Left ventricle myocardium inferior (tissue), 1 donor: ENCODE measurements around the gene HES4. TPM values are rescaled to one million over a fixed set of nuclear protein-coding genes. Genes with fewer than 3 reads are reported as not detected.

Experiments used
- DNase-seq: peaks from one replicate; pipeline ENCODE4 v3.0.0-alpha.2; 2020
- H3K27ac ChIP-seq: fragments of 200-600 bp; replicated peaks from 2 replicates; pipeline ENCODE4 v1.8.0; 2021
- H3K27me3 ChIP-seq: fragments of 200-600 bp; 2 replicates; pipeline ENCODE4 v1.8.0; 2021; ENCODE audit warnings: low read depth
- H3K36me3 ChIP-seq: fragments of 200-600 bp; 2 replicates; pipeline ENCODE4 v1.8.0; 2021
- H3K4me1 ChIP-seq: fragments of 200-600 bp; 2 replicates; pipeline ENCODE4 v1.8.0; 2021
- H3K4me3 ChIP-seq: fragments of 200-600 bp; 2 replicates; pipeline ENCODE4 v1.8.0; 2021; ENCODE audit warnings: mild to moderate bottlenecking, moderate library complexity
- H3K9me3 ChIP-seq: fragments of 200-600 bp; replicated peaks from 2 replicates; pipeline ENCODE4 v1.8.0; 2021
- intact Hi-C: fragments of 100-400 bp; cut with micrococcal nuclease; formaldehyde crosslinking; loops from one replicate; pipeline ENCODE4 v1.11.0; 2022
- total RNA-seq: library from RNA; stranded (reverse); fragmentation: NEBNext Ultra II Directional; extraction: Animal tissue kit (Norgen Biotek cat#: 25700); gene quantifications from one replicate; pipeline ENCODE4 v1.2.1, GENCODE V29; 2021
- TF ChIP-seq, protein P1 (sequence below): fragments of 200-600 bp; IDR thresholded peaks from 2 replicates; pipeline ENCODE4 v1.8.0; 2021; ENCODE audit warnings: antibody characterized with exemption, mild to moderate bottlenecking, borderline replicate concordance
- donor health status: DM: no; HTN: yes; CAD: no; lungs with severe emphysema.

HES4 gene
- total RNA-seq, 1 donor from 2014 or later, result 34.0 TPM

DNA sequence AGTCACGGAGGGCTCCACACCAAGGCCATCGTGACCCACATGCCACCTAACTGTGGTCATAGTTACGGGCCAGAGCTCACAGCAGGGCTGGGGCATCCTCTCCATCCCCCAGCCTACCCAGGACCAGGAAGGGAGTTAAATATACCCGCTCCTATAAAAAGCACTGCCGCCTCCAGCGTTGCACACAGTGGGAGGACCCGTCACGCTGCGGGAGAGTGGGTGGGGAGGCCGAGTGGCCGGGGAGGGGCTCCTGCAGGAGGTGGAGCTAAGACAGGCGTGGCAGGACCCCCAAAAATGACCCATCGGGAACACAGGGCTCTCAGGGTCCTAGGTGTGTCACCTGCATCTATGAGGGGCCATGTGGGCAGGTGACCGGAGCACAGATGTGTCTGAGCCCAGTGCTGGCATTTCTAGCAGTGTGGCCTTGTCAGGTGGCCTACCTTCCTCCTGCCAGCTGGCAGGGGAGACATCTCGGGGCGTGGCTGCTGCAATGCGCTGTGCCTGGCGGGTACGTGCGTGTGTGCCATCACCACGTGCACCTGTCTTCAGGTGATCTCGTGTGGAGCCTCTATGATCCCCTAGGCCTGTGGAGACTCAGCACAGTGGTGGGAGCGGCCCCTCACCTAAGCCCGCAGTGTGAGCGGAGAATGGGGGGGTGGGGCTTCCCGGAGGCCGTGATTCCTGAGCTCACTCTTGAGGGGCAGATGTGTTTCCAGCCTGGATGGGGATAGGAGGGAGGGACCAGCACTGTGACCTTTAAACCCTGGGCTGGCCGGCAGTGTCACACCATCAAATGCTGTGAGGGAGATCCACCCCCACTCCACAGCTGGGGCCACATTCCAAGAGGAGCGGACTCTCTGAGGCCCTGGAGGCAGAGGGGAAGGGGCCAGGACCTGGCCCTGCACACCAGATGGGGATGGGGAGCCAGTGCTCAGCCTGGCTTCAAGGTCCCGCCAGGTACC, 37.8 kb upstream of the HES4 start:
- Histone ChIP-seq H3K4me1 (peaks cover 38% of the 10 kb centered on the region), H3K9me3 (no peaks in the 10 kb centered on the region), H3K27ac (no peak overlapping the region), H3K27me3 (peaks cover 58% of the 10 kb centered on the region), H3K36me3 (no peaks in the 10 kb centered on the region), H3K4me3 (no peak overlapping the region)
- TF ChIP-seq, protein P1, sequence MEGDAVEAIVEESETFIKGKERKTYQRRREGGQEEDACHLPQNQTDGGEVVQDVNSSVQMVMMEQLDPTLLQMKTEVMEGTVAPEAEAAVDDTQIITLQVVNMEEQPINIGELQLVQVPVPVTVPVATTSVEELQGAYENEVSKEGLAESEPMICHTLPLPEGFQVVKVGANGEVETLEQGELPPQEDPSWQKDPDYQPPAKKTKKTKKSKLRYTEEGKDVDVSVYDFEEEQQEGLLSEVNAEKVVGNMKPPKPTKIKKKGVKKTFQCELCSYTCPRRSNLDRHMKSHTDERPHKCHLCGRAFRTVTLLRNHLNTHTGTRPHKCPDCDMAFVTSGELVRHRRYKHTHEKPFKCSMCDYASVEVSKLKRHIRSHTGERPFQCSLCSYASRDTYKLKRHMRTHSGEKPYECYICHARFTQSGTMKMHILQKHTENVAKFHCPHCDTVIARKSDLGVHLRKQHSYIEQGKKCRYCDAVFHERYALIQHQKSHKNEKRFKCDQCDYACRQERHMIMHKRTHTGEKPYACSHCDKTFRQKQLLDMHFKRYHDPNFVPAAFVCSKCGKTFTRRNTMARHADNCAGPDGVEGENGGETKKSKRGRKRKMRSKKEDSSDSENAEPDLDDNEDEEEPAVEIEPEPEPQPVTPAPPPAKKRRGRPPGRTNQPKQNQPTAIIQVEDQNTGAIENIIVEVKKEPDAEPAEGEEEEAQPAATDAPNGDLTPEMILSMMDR, result no peak
- DNase-seq, result no peak
- intact Hi-C loops, result no loop called here

DNA sequence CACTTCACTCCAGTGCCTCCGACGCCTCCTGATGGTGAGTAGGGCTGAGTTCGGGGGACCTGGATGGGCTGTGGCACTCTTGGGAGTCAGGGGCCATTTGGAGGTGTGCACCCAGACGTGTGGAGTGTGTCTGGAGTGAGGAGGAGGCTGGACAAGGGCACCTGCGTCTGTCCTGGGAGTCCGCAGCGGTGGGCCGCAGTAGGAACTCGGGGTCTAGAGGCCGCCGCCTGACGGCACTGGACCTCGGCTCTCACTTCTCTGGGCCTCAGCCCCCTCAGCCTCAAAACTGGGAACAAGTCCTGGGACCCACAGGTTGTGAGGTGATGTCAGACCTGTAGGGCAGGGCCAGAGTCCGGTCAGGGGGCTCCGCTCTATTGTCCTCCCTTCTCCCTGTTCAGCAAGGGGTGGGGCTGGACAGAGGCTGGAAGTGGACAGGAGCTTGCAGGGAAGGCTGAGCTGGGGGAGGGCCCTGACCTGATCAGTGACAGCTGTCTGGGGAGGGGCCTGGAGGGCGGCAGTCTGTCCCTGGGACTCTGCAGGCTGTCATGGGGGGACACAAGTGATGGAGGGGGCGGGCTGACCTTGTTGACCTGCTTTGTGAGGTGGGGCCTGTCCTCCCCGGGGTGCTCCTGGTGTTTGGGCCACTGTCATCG, 35.5 kb upstream of the HES4 start:
- Histone ChIP-seq H3K27me3 (peaks cover 61% of the 10 kb centered on the region), H3K4me1 (peaks cover 45% of the 10 kb centered on the region), H3K4me3 (no peak overlapping the region), H3K36me3 (no peaks in the 10 kb centered on the region), H3K27ac (no peak overlapping the region), H3K9me3 (no peaks in the 10 kb centered on the region)
- intact Hi-C loops, result no loop called here
- TF ChIP-seq, protein P1, result no peak
- DNase-seq, result no peak

DNA sequence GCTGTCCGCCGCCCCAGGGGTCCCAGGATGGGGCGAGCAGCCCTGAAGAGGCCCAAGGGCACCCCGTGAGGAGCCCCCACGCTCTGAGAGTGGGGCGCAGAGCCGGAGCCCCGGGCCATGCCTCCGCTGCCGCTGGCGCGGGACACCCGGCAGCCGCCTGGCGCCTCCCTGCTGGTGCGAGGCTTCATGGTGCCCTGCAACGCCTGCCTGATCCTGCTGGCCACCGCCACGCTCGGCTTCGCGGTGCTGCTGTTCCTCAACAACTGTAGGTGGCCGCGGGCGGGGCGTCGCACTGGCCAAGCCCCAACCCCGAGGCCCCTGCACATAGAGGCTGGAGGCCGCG, 34.5 kb upstream of the HES4 start:
- DNase-seq, result no peak
- Histone ChIP-seq H3K9me3 (no peaks in the 10 kb centered on the region), H3K27ac (no peak overlapping the region), H3K4me1 (peaks cover 35% of the 10 kb centered on the region), H3K4me3 (peak overlapping the region; percentile 68), H3K36me3 (no peaks in the 10 kb centered on the region), H3K27me3 (peaks cover 61% of the 10 kb centered on the region)
- TF ChIP-seq, protein P1, result no peak
- intact Hi-C loops, result no loop called here

DNA sequence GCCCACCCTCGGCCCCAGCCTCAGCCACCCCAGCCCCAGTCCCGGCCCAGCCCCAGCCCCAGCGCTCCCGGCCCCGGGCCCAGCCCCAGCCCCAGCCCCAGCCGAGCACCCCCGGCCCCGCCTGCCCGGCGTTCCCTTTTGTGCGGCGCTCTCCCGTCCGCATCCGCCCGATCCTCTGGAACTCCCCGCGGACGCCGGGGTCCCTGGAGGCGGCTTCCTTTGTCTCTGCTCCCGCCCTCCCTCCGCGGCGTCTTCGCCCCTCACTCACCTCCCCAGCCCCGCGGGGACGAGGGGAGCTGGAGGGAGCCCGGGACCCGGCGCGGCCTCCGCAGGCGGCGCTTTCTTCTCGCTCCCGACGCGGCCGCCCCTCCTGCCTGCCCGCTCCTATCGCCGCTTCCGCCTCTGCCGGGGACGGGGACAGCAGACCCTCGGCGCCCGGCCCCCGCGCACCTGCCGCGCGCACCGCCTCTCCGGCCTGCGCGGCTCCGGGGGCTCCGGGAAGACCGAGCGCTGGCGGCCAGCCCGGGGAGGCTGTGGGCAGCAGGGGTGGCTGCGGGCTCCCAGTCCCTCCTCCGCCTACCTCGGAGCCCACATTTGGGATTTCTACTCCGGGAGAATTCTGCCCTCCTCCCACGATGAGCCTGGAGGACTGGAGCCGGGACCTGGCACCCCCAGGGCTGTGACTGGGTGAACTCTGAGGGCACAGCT, 34.0 kb upstream of the HES4 start:
- Histone ChIP-seq H3K9me3 (no peaks in the 10 kb centered on the region), H3K27ac (no peak overlapping the region), H3K27me3 (peaks cover 56% of the 10 kb centered on the region), H3K4me3 (peak overlapping the region; percentile 68), H3K36me3 (no peaks in the 10 kb centered on the region), H3K4me1 (peaks cover 30% of the 10 kb centered on the region)
- no peak for DNase-seq
- TF ChIP-seq, protein P1, result no peak
- intact Hi-C loops, result no loop called here

DNA sequence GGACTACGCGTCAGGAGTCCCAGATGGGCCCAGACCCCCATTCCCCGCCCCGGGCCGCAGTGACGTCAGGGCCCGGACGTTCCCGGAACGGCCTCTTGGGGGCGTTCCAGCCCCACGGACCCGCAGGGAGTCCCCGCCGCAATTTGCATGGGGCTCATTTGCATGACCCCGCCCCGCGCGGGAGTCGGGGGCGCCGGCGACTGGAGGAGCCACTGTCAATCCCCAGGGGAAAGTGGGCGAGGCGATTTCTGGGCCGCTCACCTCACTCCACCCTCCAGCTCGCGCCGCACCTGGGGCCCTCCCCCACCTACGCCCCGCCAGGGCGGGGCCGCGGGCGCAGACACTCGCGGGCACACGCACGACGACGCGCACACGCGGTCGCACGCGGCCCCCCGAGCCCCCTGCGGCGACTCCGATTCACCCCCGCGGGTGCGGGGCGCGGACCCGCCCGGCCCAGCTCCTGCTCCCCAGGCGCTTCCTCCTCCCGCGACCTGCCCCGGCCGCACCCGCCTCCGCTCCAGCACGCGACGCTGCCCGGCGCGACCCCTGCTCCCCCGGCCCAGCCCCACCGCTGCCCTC, 33.2 kb upstream of the HES4 start:
- Histone ChIP-seq H3K4me1 (peaks cover 28% of the 10 kb centered on the region), H3K4me3 (peak overlapping the region; percentile 68), H3K27me3 (peaks cover 51% of the 10 kb centered on the region), H3K36me3 (no peaks in the 10 kb centered on the region), H3K9me3 (no peaks in the 10 kb centered on the region), H3K27ac (no peak overlapping the region)
- intact Hi-C loops, result no loop called here
- TF ChIP-seq, protein P1, result peak; percentile 73
- DNase-seq, result peak; percentile 65
